ENCODE measurements around the gene GALNT2.

The GALNT2 gene

GRCh38 chr1:230050973-230051735 is 15.9 kb upstream of the GALNT2 start:
- no peak overlapping the region for H3K4me3 ChIP-seq (ENCODE audit: low read length in 2 of 2)
- H3K9me3 ChIP-seq (ENCODE audit: control insufficient read depth in 2 of 2, low read length in 2 of 2), result no peaks in the 10 kb centered on the region
- H3K4me1 ChIP-seq (ENCODE audit: control insufficient read depth in 2 of 2, insufficient read depth in 2 of 2, low read length in 2 of 2), result no peaks in the 10 kb centered on the region
- no peaks in the 10 kb centered on the region for H3K36me3 ChIP-seq (ENCODE audit: control insufficient read depth in 2 of 2, insufficient read depth in 2 of 2, low read length in 2 of 2)
- no peaks in the 10 kb centered on the region for H3K27me3 ChIP-seq (ENCODE audit: control insufficient read depth in 2 of 2, insufficient read depth in 2 of 2, low read length in 2 of 2)
- no peak overlapping the region for H3K9ac ChIP-seq (ENCODE audit: low read depth in 1 of 2, low read length in 2 of 2)
- H3K27ac ChIP-seq (ENCODE audit: low read depth in 2 of 2, low read length in 2 of 2), result no peak overlapping the region

- Histone ChIP-seq H3K27me3 (ENCODE audit: control insufficient read depth in 2 of 2, insufficient read depth in 2 of 2, low read length in 2 of 2) (no peaks in the 10 kb centered on the region), H3K36me3 (ENCODE audit: control insufficient read depth in 2 of 2, insufficient read depth in 2 of 2, low read length in 2 of 2) (no peaks in the 10 kb centered on the region), H3K4me1 (ENCODE audit: control insufficient read depth in 2 of 2, insufficient read depth in 2 of 2, low read length in 2 of 2) (no peaks in the 10 kb centered on the region), H3K4me3 (ENCODE audit: low read length in 2 of 2) (no peak overlapping the region), H3K9me3 (ENCODE audit: control insufficient read depth in 2 of 2, low read length in 2 of 2) (no peaks in the 10 kb centered on the region), H3K27ac (ENCODE audit: low read depth in 2 of 2, low read length in 2 of 2) (no peak overlapping the region), H3K9ac (ENCODE audit: low read depth in 1 of 2, low read length in 2 of 2) (no peak overlapping the region)
These were observed 15.0 kb upstream of the GALNT2 start for GRCh38 chr1:230052018-230052417.

DNA sequence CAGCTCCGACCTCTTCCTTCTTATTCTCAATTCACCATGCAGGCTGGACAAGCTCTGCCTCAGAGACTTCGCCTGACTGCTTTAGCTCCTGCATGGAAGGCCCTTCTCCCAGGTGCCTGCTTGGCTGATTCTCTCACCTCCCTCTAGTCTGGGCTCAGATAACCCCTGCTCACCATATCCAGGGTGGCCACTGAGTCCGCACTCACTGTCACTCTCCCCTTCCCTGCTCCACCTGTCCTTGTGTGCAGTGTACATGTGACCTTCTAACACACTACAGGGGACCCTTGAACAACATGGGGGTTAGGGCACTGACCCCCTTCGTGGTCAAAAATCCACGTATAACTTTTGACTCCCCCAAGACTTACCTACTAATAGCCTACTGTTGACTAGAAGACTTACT is 14.4 kb upstream of the GALNT2 start:
- Histone ChIP-seq H3K36me3 (ENCODE audit: control insufficient read depth in 2 of 2, insufficient read depth in 2 of 2, low read length in 2 of 2) (no peaks in the 10 kb centered on the region), H3K9me3 (ENCODE audit: control insufficient read depth in 2 of 2, low read length in 2 of 2) (no peaks in the 10 kb centered on the region), H3K4me3 (ENCODE audit: low read length in 2 of 2) (no peak overlapping the region), H3K9ac (ENCODE audit: low read depth in 1 of 2, low read length in 2 of 2) (no peak overlapping the region), H3K27me3 (ENCODE audit: control insufficient read depth in 2 of 2, insufficient read depth in 2 of 2, low read length in 2 of 2) (no peaks in the 10 kb centered on the region), H3K27ac (ENCODE audit: low read depth in 2 of 2, low read length in 2 of 2) (no peak overlapping the region), H3K4me1 (ENCODE audit: control insufficient read depth in 2 of 2, insufficient read depth in 2 of 2, low read length in 2 of 2) (no peaks in the 10 kb centered on the region)

- peaks cover 0 to 3% of the 10 kb centered on the region in 2 donors for H3K27me3 ChIP-seq (ENCODE audit: control insufficient read depth in 2 of 2, insufficient read depth in 2 of 2, low read length in 2 of 2)
- H3K4me1 ChIP-seq (ENCODE audit: control insufficient read depth in 2 of 2, insufficient read depth in 2 of 2, low read length in 2 of 2), result no peaks in the 10 kb centered on the region
These were observed 12.8 kb upstream of the GALNT2 start for GRCh38 chr1:230054092-230054749.

DNA sequence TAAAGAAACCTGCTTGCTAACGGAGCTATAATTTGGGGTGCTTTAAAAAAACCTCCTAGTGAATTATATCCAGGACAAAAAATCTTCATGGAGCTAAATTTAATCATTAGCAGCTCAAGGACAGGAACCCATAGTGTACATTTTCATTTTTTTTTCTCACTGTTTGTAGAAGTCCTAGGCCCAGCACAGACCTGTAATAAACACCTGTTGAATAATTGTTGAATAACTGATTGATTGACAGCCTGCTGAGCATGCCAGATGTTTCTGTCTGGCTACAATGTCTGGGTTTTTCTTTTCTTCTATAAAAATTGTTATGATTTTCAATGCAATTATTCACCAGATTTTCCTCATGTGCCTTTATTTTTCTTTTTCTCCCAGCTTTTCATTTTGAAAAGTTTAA is 10.9 kb upstream of the GALNT2 start:
- Histone ChIP-seq H3K4me3 (ENCODE audit: low read length in 2 of 2) (no peak overlapping the region), H3K4me1 (ENCODE audit: control insufficient read depth in 2 of 2, insufficient read depth in 2 of 2, low read length in 2 of 2) (no peaks in the 10 kb centered on the region), H3K36me3 (ENCODE audit: control insufficient read depth in 2 of 2, insufficient read depth in 2 of 2, low read length in 2 of 2) (no peaks in the 10 kb centered on the region), H3K9ac (ENCODE audit: low read depth in 1 of 2, low read length in 2 of 2) (no peak overlapping the region), H3K27me3 (ENCODE audit: control insufficient read depth in 2 of 2, insufficient read depth in 2 of 2, low read length in 2 of 2) (peaks cover 0 to 3% of the 10 kb centered on the region in 2 donors), H3K27ac (ENCODE audit: low read depth in 2 of 2, low read length in 2 of 2) (no peak overlapping the region), H3K9me3 (ENCODE audit: control insufficient read depth in 2 of 2, low read length in 2 of 2) (no peaks in the 10 kb centered on the region)

More at GRCh38 chr1:230054092-230054749, 12.8 kb upstream of the GALNT2 start:
- Histone ChIP-seq H3K36me3 (ENCODE audit: control insufficient read depth in 2 of 2, insufficient read depth in 2 of 2, low read length in 2 of 2) (no peaks in the 10 kb centered on the region), H3K4me3 (ENCODE audit: low read length in 2 of 2) (no peak overlapping the region), H3K9ac (ENCODE audit: low read depth in 1 of 2, low read length in 2 of 2) (no peak overlapping the region), H3K27ac (ENCODE audit: low read depth in 2 of 2, low read length in 2 of 2) (no peak overlapping the region), H3K9me3 (ENCODE audit: control insufficient read depth in 2 of 2, low read length in 2 of 2) (no peaks in the 10 kb centered on the region)

GRCh38 chr1:230057100-230057499 is 9.9 kb upstream of the GALNT2 start:
- Histone ChIP-seq H3K27ac (ENCODE audit: low read depth in 2 of 2, low read length in 2 of 2) (no peak overlapping the region), H3K9me3 (ENCODE audit: control insufficient read depth in 2 of 2, low read length in 2 of 2) (no peaks in the 10 kb centered on the region)

DNA sequence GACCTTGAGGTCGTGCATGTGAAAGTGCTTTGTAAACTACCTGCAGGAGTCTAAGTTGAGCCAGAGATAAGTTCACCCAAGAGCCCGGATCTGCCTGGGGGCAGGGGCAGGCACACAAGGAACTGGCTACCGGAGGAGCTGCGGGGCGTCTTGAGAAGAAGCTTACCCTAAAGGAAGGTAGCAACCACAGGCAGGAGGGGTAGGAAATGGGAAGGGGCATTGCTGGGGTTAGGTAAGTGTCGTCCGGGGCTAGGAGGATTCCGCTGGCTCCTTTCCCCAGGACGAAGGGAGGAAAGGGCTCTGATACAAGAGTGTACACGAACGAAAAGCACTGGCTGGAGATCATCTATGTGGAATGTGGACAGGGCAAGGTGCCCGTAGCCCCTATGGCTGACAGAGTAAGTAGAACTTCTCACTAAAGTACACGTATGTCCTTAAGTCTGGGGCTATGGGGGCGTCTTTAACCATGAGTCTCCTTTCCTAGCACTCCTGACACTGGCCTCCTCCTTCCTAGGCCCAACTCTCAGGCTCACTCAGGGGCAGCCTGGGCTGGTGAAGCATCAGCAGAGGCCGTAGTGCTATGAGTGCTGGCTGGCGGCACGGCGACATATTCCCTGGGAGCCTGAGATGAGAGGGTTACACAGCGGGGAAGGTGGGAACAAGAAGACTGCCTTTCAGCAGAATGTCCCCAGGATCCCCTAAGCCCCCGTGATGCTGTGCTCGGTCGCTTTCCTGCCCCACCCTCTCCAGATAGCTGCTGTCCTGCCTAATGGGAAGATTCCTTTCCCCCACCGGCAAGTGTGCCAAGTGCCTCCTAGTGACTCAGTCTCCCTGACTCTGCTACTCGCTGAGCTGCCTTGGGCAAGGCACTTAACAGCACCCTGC is 9.1 kb upstream of the GALNT2 start:
- peaks cover 0 to 3% of the 10 kb centered on the region in 2 donors for H3K27me3 ChIP-seq (ENCODE audit: control insufficient read depth in 2 of 2, insufficient read depth in 2 of 2, low read length in 2 of 2)
- no peak overlapping the region for H3K9ac ChIP-seq (ENCODE audit: low read depth in 1 of 2, low read length in 2 of 2)
- no peak overlapping the region for H3K27ac ChIP-seq (ENCODE audit: low read depth in 2 of 2, low read length in 2 of 2)
- H3K9me3 ChIP-seq (ENCODE audit: control insufficient read depth in 2 of 2, low read length in 2 of 2), result no peaks in the 10 kb centered on the region
- H3K4me3 ChIP-seq (ENCODE audit: low read length in 2 of 2), result no peak overlapping the region
- H3K36me3 ChIP-seq (ENCODE audit: control insufficient read depth in 2 of 2, insufficient read depth in 2 of 2, low read length in 2 of 2), result no peaks in the 10 kb centered on the region
- H3K4me1 ChIP-seq (ENCODE audit: control insufficient read depth in 2 of 2, insufficient read depth in 2 of 2, low read length in 2 of 2), result no peaks in the 10 kb centered on the region

More at GRCh38 chr1:230057100-230057499, 9.9 kb upstream of the GALNT2 start:
- peaks cover 0 to 3% of the 10 kb centered on the region in 2 donors for H3K27me3 ChIP-seq (ENCODE audit: control insufficient read depth in 2 of 2, insufficient read depth in 2 of 2, low read length in 2 of 2)
- no peaks in the 10 kb centered on the region for H3K4me1 ChIP-seq (ENCODE audit: control insufficient read depth in 2 of 2, insufficient read depth in 2 of 2, low read length in 2 of 2)
- H3K36me3 ChIP-seq (ENCODE audit: control insufficient read depth in 2 of 2, insufficient read depth in 2 of 2, low read length in 2 of 2), result no peaks in the 10 kb centered on the region
- H3K4me3 ChIP-seq (ENCODE audit: low read length in 2 of 2), result no peak overlapping the region
- no peak overlapping the region for H3K9ac ChIP-seq (ENCODE audit: low read depth in 1 of 2, low read length in 2 of 2)

DNA sequence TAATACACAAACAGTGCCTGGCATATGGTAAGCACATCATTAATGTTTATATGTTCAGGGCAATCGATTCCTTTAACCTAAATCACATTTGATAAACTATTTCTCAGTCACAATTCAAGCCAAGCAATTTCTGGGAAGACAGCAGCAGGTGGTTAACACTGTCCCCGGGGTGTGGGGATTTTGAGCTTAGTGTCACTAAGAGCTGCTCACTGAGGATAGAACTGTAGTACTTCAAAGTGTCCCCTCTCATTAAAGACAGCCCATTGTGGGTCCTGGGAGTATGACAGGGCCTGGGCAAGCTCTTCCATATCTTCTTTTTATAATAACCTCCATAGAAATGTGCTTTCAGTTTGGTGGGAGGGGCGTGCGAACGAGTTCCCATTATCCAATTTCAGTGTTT is 8.4 kb upstream of the GALNT2 start:
- H3K9ac ChIP-seq (ENCODE audit: low read depth in 1 of 2, low read length in 2 of 2), result no peak overlapping the region
- H3K9me3 ChIP-seq (ENCODE audit: control insufficient read depth in 2 of 2, low read length in 2 of 2), result no peaks in the 10 kb centered on the region
- H3K36me3 ChIP-seq (ENCODE audit: control insufficient read depth in 2 of 2, insufficient read depth in 2 of 2, low read length in 2 of 2), result no peaks in the 10 kb centered on the region
- H3K27ac ChIP-seq (ENCODE audit: low read depth in 2 of 2, low read length in 2 of 2), result no peak overlapping the region
- no peak overlapping the region for H3K4me3 ChIP-seq (ENCODE audit: low read length in 2 of 2)
- H3K27me3 ChIP-seq (ENCODE audit: control insufficient read depth in 2 of 2, insufficient read depth in 2 of 2, low read length in 2 of 2), result peaks cover 0 to 3% of the 10 kb centered on the region in 2 donors
- H3K4me1 ChIP-seq (ENCODE audit: control insufficient read depth in 2 of 2, insufficient read depth in 2 of 2, low read length in 2 of 2), result no peaks in the 10 kb centered on the region

- no peaks in the 10 kb centered on the region for H3K36me3 ChIP-seq (ENCODE audit: control insufficient read depth in 2 of 2, insufficient read depth in 2 of 2, low read length in 2 of 2)
- no peaks in the 10 kb centered on the region for H3K9me3 ChIP-seq (ENCODE audit: control insufficient read depth in 2 of 2, low read length in 2 of 2)
- H3K27me3 ChIP-seq (ENCODE audit: control insufficient read depth in 2 of 2, insufficient read depth in 2 of 2, low read length in 2 of 2), result peaks cover 0 to 3% of the 10 kb centered on the region in 2 donors
- no peak overlapping the region for H3K27ac ChIP-seq (ENCODE audit: low read depth in 2 of 2, low read length in 2 of 2)
- H3K4me3 ChIP-seq (ENCODE audit: low read length in 2 of 2), result no peak overlapping the region
- H3K4me1 ChIP-seq (ENCODE audit: control insufficient read depth in 2 of 2, insufficient read depth in 2 of 2, low read length in 2 of 2), result peaks cover 0 to 8% of the 10 kb centered on the region in 2 donors
- H3K9ac ChIP-seq (ENCODE audit: low read depth in 1 of 2, low read length in 2 of 2), result no peak overlapping the region
These were observed 5.2 kb upstream of the GALNT2 start for GRCh38 chr1:230061801-230062200.

GRCh38 chr1:230062521-230062920 is 4.5 kb upstream of the GALNT2 start:
- Histone ChIP-seq H3K36me3 (ENCODE audit: control insufficient read depth in 2 of 2, insufficient read depth in 2 of 2, low read length in 2 of 2) (no peaks in the 10 kb centered on the region), H3K27me3 (ENCODE audit: control insufficient read depth in 2 of 2, insufficient read depth in 2 of 2, low read length in 2 of 2) (peaks cover 0 to 3% of the 10 kb centered on the region in 2 donors), H3K27ac (ENCODE audit: low read depth in 2 of 2, low read length in 2 of 2) (no peak overlapping the region), H3K9ac (ENCODE audit: low read depth in 1 of 2, low read length in 2 of 2) (no peak overlapping the region), H3K4me1 (ENCODE audit: control insufficient read depth in 2 of 2, insufficient read depth in 2 of 2, low read length in 2 of 2) (peaks cover 0 to 8% of the 10 kb centered on the region in 2 donors), H3K4me3 (ENCODE audit: low read length in 2 of 2) (no peak overlapping the region), H3K9me3 (ENCODE audit: control insufficient read depth in 2 of 2, low read length in 2 of 2) (no peaks in the 10 kb centered on the region)
